Measurements from ENCODE around the gene AOPEP. TPM values are rescaled to one million over a fixed set of nuclear protein-coding genes. Genes with fewer than 3 reads are reported as not detected.

AOPEP gene
- total and polyA plus RNA-seq, 2 donors (not counting 3 experiments of a cell fraction or from before 2014, with no cell fraction given), result 20.2 to 41.6 TPM

DNA sequence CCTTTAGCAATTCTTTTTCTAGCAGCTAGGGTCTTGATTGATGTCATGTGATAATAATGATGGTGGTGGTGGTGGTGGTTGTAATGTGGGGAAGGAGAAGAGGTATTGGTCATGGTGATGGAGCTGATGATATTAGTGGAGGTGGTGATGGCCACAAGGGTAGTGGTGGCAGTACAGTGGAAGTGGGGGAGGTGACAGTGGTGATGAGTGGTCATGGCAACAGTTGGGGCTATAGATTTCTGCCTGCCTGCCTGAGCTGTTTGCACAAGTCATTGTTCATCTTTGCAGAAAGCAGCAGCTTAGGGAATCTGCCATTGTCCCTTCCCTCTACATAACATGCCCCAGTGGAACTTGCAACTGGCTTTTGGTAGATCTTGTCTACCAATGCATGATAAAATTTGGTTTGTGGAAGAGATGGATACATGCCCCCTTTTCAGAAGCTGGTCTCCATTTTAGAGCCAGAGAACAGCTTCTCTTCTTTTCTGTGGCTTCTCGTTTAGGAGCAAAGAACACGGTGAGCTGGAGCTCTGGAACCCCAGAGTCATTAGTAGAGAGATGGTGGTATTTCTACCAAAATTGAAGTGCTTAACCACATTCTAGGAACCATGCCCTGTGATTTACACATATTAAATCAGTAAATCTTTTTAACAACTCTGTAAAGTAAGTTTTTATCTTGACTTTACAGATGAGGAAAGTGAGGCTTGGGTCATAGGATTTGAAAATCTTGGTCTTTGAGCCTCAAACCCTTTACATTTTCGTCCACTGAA, 100.3 kb downstream of the AOPEP start:
- Histone ChIP-seq H3K9me3 (replicated peaks; ENCODE audit: control insufficient read depth, insufficient read depth, low read length) (no peaks in the 10 kb centered on the region), H3K36me3 (ENCODE audit: control insufficient read depth in 2 of 2, extremely low read depth in 1 of 2, insufficient read depth in 2 of 2, low read length in 2 of 2) (no peaks in the 10 kb centered on the region), H3K4me1 (ENCODE audit: control insufficient read depth, extremely low read depth, insufficient read depth, low read length) (peaks cover 9% of the 10 kb centered on the region), H3K4me3 (replicated peaks in 1 of 3; ENCODE audit: insufficient read depth in 1 of 3, low read depth in 1 of 3, low read length in 3 of 3) (no peak overlapping the region), H3K9ac (replicated peaks; ENCODE audit: extremely low read depth, insufficient read depth, low read length) (no peak overlapping the region), H3K27me3 (ENCODE audit: control insufficient read depth in 2 of 2, insufficient read depth in 2 of 2, low read length in 2 of 2) (no peaks in the 10 kb centered on the region), H3K9me1 (replicated peaks; ENCODE audit: control insufficient read depth, extremely low read depth, insufficient read depth, low read length) (no peaks in the 10 kb centered on the region), H3K4me2 (ENCODE audit: insufficient read depth, low read length) (no peak overlapping the region), H3K27ac (ENCODE audit: insufficient read depth, low read depth, low read length) (no peak overlapping the region), H4K20me1 (replicated peaks; ENCODE audit: control insufficient read depth, extremely low read depth, insufficient read depth, low read length) (no peaks in the 10 kb centered on the region), H3K79me2 (ENCODE audit: control insufficient read depth, insufficient read depth, low read length) (no peaks in the 10 kb centered on the region), H2AFZ (ENCODE audit: low read depth, low read length) (no peak overlapping the region)
- ChIA-PET CTCF (interaction anchor here (1.3 kb wide), 3 partner anchors 16 to 81 kb away, joined by 3 to 4 read pairs (median 4); no protein-coding TSS in a partner anchor), POLR2A (no interaction called here)
- intact Hi-C loops (cut with micrococcal nuclease), result no loop called here
- FAIRE-seq (no peak), DNase-seq (ENCODE audit: low read depth, low spot score) (no peak)
- dilution Hi-C loops (cut with MboI; ENCODE audit: extremely low pct_ligation_motif_present, low sequenced_read_pairs), result no loop called here
- TF ChIP-seq POLR2AphosphoS5 (IDR thresholded peaks at IDR 0.05; ENCODE audit: insufficient read depth, low read depth, low read length), result no peak
- TF ChIP-seq JUN (IDR thresholded peaks at IDR 0.05; ENCODE audit: borderline replicate concordance, insufficient read depth, insufficient read length, low read depth), result no peak
- no peak for TF ChIP-seq MYC (IDR thresholded peaks at IDR 0.05; ENCODE audit: low read depth, low read length)
- no peak for TF ChIP-seq FOS (IDR thresholded peaks at IDR 0.05; ENCODE audit: borderline replicate concordance, insufficient read depth, low read length)
- no TSS peak for BruUV-seq (replicated peaks)

GRCh38 chr9:94827584-94828304, 101.2 kb downstream of the AOPEP start:
- Histone ChIP-seq H3K27ac (ENCODE audit: insufficient read depth, low read depth, low read length) (no peak overlapping the region), H3K27me3 (ENCODE audit: control insufficient read depth in 2 of 2, insufficient read depth in 2 of 2, low read length in 2 of 2) (no peaks in the 10 kb centered on the region), H2AFZ (ENCODE audit: low read depth, low read length) (no peak overlapping the region), H3K9ac (replicated peaks; ENCODE audit: extremely low read depth, insufficient read depth, low read length) (no peak overlapping the region), H3K9me1 (replicated peaks; ENCODE audit: control insufficient read depth, extremely low read depth, insufficient read depth, low read length) (no peaks in the 10 kb centered on the region), H3K36me3 (ENCODE audit: control insufficient read depth in 2 of 2, extremely low read depth in 1 of 2, insufficient read depth in 2 of 2, low read length in 2 of 2) (no peaks in the 10 kb centered on the region), H3K4me3 (replicated peaks in 1 of 3; ENCODE audit: insufficient read depth in 1 of 3, low read depth in 1 of 3, low read length in 3 of 3) (no peak overlapping the region), H3K9me3 (replicated peaks; ENCODE audit: control insufficient read depth, insufficient read depth, low read length) (no peaks in the 10 kb centered on the region), H4K20me1 (replicated peaks; ENCODE audit: control insufficient read depth, extremely low read depth, insufficient read depth, low read length) (no peaks in the 10 kb centered on the region), H3K79me2 (ENCODE audit: control insufficient read depth, insufficient read depth, low read length) (no peaks in the 10 kb centered on the region), H3K4me2 (ENCODE audit: insufficient read depth, low read length) (no peak overlapping the region), H3K4me1 (ENCODE audit: control insufficient read depth, extremely low read depth, insufficient read depth, low read length) (peaks cover under 1% of the 10 kb centered on the region)
- ChIA-PET POLR2A (no interaction called here), CTCF (no interaction called here)
- no TSS peak for BruUV-seq (replicated peaks)
- intact Hi-C loops (cut with micrococcal nuclease), result no loop called here
- TF ChIP-seq EZH2 (IDR thresholded peaks at IDR 0.05; ENCODE audit: borderline replicate concordance, low read depth, low read length, severe bottlenecking), result no peak
- TF ChIP-seq, protein P1, sequence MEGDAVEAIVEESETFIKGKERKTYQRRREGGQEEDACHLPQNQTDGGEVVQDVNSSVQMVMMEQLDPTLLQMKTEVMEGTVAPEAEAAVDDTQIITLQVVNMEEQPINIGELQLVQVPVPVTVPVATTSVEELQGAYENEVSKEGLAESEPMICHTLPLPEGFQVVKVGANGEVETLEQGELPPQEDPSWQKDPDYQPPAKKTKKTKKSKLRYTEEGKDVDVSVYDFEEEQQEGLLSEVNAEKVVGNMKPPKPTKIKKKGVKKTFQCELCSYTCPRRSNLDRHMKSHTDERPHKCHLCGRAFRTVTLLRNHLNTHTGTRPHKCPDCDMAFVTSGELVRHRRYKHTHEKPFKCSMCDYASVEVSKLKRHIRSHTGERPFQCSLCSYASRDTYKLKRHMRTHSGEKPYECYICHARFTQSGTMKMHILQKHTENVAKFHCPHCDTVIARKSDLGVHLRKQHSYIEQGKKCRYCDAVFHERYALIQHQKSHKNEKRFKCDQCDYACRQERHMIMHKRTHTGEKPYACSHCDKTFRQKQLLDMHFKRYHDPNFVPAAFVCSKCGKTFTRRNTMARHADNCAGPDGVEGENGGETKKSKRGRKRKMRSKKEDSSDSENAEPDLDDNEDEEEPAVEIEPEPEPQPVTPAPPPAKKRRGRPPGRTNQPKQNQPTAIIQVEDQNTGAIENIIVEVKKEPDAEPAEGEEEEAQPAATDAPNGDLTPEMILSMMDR (IDR thresholded peaks at IDR 0.05; ENCODE audit: extremely low read depth in 1 of 2, insufficient read depth in 1 of 2, low read depth in 1 of 2, low read length in 2 of 2), result no peak
- TF ChIP-seq JUN (IDR thresholded peaks at IDR 0.05; ENCODE audit: borderline replicate concordance, insufficient read depth, insufficient read length, low read depth), result no peak
- no peak for TF ChIP-seq FOS (IDR thresholded peaks at IDR 0.05; ENCODE audit: borderline replicate concordance, insufficient read depth, low read length)
- no peak for TF ChIP-seq POLR2A (IDR thresholded peaks at IDR 0.05; ENCODE audit: low read depth, low read length)
- TF ChIP-seq POLR2AphosphoS5 (IDR thresholded peaks at IDR 0.05; ENCODE audit: insufficient read depth, low read depth, low read length), result no peak
- TF ChIP-seq GATA2 (IDR thresholded peaks at IDR 0.05; ENCODE audit: insufficient read depth, insufficient read length, low read depth, low read length), result no peak
- no peak for FAIRE-seq
- no peak for DNase-seq (ENCODE audit: low read depth, low spot score)
- dilution Hi-C loops (cut with MboI; ENCODE audit: extremely low pct_ligation_motif_present, low sequenced_read_pairs), result no loop called here

Measured in endothelial cell of umbilical vein (primary cell).